Mesodermal cell (in vitro differentiated cells): ENCODE results near the gene MID1.

Experiments used
- H3K27ac ChIP-seq: 2 replicates; pipeline ENCODE4 v1.7.0; 2013; ENCODE audit warnings: mild to moderate bottlenecking, low read depth, low read length, moderate library complexity; ENCODE audit not compliant: severe bottlenecking
- H3K36me3 ChIP-seq: 2 replicates; pipeline ENCODE4 v1.7.1; 2013; ENCODE audit warnings: mild to moderate bottlenecking, low read length, moderate library complexity; ENCODE audit not compliant: control insufficient read depth, insufficient read depth
- H3K4me1 ChIP-seq: one replicate; pipeline ENCODE4 v1.7.1; 2013; ENCODE audit warnings: mild to moderate bottlenecking, low read length; ENCODE audit not compliant: insufficient read depth, control insufficient read depth, poor library complexity, severe bottlenecking
- H3K4me3 ChIP-seq: 2 replicates; pipeline ENCODE4 v1.7.0; 2013; ENCODE audit warnings: low read length, control low read depth, mild to moderate bottlenecking; ENCODE audit not compliant: insufficient read depth, poor library complexity, severe bottlenecking; ENCODE audit errors: extremely low read depth
- H3K9me3 ChIP-seq: 2 replicates; pipeline ENCODE4 v1.7.1; 2013; ENCODE audit warnings: mild to moderate bottlenecking, low read length, moderate library complexity; ENCODE audit not compliant: control insufficient read depth
- WGBS, 2 experiments: methylation state at CpG; one replicate each; pipeline ENCODE4 v1.1.5; 2013; ENCODE audit warnings: missing lambda C conversion rate in 2 of 2; ENCODE audit not compliant: insufficient coverage in 2 of 2; 5-methylcytosine and 5-hydroxymethylcytosine counted together

MID1 gene

DNA sequence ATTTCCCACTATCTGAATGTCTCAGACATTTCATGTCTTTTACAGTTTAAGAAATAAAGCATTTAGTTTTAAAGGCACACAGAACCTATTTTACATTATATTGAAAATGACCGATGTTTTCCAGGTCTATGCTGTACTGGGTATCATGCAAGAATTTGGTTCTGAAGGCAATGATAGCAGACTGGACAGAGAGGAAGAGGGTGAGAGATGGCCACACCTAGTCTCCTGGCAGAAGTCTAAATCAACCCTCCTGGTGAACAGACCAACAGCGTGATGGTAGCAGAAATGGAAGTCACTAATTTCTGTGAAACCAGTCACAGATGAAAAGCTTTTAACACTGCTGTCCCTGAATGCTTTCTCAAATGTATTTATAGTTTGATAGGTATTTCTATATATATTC is 41.9 kb downstream of the MID1 start:
- Histone ChIP-seq H3K4me3 (no peak overlapping the region), H3K4me1 (peaks cover 11% of the 10 kb centered on the region), H3K36me3 (peaks cover 12% of the 10 kb centered on the region), H3K27ac (peak overlapping the region; percentile 92), H3K9me3 (peaks cover 9% of the 10 kb centered on the region)
- no CpG with 5 or more reads among the region's 2 CpGs for WGBS, 2 experiments

DNA sequence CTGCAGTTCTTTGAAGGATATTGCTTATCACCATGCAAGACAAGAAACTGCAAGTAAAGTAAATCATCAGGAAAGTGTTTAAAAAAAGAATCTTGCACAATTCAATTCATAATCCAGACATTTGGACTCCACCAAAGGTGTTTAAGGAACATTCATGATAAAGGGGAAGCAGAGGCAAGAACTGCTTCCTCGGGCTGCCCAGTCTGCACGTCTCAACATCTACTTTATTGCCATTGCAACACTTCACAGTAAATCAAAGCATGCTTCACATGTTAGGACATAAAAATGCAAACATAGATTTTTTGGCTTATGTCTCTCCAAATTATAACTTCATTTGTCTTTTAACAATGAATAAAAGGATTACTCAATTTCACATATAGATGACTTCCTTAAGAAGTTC is 42.5 kb downstream of the MID1 start:
- Histone ChIP-seq H3K4me1 (peaks cover 11% of the 10 kb centered on the region), H3K9me3 (peaks cover 6% of the 10 kb centered on the region), H3K36me3 (peaks cover 8% of the 10 kb centered on the region), H3K4me3 (no peak overlapping the region), H3K27ac (no peak overlapping the region)
- WGBS, 2 experiments: no CpG with 5 or more reads among the region's 2 CpGs

DNA sequence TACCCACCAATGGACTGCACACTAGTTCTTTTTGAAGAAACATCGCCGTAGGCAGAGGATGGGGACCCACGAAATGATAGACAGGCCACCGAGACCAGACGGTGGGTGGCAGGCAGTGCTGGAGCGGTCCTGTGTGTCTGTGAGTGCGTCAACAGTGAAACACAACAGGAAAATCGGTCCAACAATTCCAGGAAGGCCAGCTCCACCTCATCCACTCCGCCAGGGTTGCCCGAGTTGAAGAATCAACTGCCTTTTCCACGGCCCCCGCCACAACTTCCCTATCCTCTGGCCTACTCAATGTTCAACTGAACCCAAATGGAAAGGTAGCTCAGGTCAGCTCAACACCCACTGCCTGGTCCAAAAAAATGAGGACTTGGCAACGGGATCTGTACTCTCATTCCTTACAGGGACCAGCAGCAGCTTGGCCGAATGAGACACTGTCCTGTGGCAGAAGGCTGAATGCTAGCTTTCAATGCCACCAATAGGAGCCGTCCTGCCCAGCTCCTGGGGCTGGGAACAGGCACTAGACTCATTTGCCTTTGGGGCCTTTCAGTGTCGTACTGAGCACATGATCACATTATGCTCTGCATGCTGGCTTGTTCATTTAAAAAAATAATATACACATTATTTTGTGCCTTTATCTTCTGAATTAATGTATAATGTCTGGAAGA is 43.5 kb downstream of the MID1 start:
- H3K27ac ChIP-seq: no peak overlapping the region
- 88 to 89% methylated on average over 5 to 9 of the region's 16 CpGs for WGBS, 2 experiments

DNA sequence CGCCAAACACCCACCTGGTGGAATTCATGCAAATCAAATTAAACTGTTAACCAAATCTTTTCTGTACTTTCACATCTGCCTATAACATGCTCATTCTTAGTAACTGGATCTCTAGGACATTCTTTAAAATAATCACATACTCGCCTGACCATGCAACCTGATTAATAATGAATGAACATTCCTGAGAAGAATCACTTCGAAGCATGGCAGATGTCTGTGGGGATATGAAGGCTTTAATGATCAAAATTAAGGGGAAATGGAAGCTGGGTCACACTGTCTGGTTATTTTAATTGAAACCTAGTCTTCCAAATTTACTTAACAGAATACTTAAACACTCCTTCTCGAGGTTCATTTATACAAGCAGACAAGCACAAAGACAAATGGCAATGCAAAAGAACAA is 44.2 kb downstream of the MID1 start:
- no peak overlapping the region for H3K27ac ChIP-seq
- no peak overlapping the region for H3K4me3 ChIP-seq
- no CpG with 5 or more reads among the region's 4 CpGs for WGBS, 2 experiments
- peaks cover 5% of the 10 kb centered on the region for H3K4me1 ChIP-seq
- H3K9me3 ChIP-seq: peaks cover 6% of the 10 kb centered on the region
- peaks cover 4% of the 10 kb centered on the region for H3K36me3 ChIP-seq

More for the DNA sequence above, 43.5 kb downstream of the MID1 start:
- peaks cover 4% of the 10 kb centered on the region for H3K36me3 ChIP-seq
- H3K4me3 ChIP-seq: no peak overlapping the region
- H3K9me3 ChIP-seq: peaks cover 6% of the 10 kb centered on the region
- H3K4me1 ChIP-seq: peaks cover 7% of the 10 kb centered on the region

DNA sequence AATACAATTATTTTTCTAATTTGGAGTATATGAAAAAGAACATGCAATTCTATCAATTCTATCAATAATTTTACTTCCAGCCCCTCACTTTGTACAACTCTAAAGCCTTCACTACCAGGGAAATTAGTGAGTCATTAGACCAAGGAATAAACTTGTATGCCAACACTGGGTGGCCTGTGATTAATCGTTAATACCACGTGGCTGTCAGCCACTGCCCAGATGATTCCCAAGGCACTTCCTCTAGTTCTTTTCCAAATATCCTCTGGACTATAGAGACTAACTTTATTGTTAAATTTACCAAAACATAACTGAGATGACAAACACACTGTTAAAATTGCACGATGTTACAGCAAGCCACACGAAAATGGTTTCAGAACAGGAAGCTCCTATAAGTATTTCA is 45.7 kb downstream of the MID1 start:
- no CpG with 5 or more reads among the region's 4 CpGs for WGBS, 2 experiments

DNA sequence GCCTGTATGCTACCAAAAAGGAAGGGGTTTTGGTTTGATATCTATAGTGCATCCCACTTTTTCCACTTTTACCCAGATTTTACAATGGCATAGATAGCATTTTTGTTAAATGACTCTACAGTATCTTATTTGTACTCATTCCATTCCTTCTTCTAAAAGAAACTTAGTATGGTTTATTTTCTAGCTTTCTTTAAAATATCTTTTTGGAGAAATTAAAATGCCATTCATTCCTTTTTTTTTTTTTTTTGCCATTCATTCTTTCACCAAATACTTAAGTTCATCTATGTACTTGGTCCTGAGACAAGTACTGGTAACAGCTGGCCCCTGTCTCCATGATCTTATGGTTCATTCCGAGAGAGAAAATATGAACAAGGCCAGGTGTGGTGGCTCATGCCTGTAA is 49.1 kb downstream of the MID1 start:
- no peak overlapping the region for H3K4me3 ChIP-seq
- peaks cover 6% of the 10 kb centered on the region for H3K9me3 ChIP-seq
- 100% methylated on average over 1 of the region's 1 CpG; no CpG with 5 or more reads in 1 of the 2 experiments for WGBS, 2 experiments
- H3K4me1 ChIP-seq: peaks cover 5% of the 10 kb centered on the region
- no peak overlapping the region for H3K27ac ChIP-seq
- peaks cover 15% of the 10 kb centered on the region for H3K36me3 ChIP-seq

More for the DNA sequence above, 45.7 kb downstream of the MID1 start:
- H3K27ac ChIP-seq: no peak overlapping the region
- no peak overlapping the region for H3K4me3 ChIP-seq
- peaks cover 4% of the 10 kb centered on the region for H3K36me3 ChIP-seq
- peaks cover 6% of the 10 kb centered on the region for H3K9me3 ChIP-seq
- peaks cover 7% of the 10 kb centered on the region for H3K4me1 ChIP-seq

DNA sequence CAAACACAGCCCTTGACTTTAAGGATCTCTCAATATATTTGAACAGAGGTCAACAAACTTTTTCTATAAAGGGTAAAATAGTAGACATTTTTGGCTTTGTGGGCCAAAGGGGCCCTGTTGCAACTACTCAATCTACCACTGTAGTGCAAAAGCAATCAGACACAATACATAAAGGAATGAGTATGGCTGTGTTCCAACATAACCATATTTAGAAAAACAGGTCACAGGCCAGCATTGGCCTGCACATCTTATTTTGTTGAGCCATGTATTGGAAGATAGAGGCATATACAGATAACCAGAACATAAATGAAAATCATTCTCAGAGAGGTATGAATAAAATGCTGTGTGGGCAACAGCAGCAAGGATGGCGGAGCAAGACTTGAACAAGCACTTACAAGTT is 49.8 kb downstream of the MID1 start:
- no peak overlapping the region for H3K4me3 ChIP-seq
- WGBS, 2 experiments: 100% methylated on average over 1 of the region's 1 CpG
- no peak overlapping the region for H3K27ac ChIP-seq
- peaks cover 6% of the 10 kb centered on the region for H3K9me3 ChIP-seq
- H3K36me3 ChIP-seq: peaks cover 15% of the 10 kb centered on the region
- H3K4me1 ChIP-seq: peaks cover 5% of the 10 kb centered on the region

DNA sequence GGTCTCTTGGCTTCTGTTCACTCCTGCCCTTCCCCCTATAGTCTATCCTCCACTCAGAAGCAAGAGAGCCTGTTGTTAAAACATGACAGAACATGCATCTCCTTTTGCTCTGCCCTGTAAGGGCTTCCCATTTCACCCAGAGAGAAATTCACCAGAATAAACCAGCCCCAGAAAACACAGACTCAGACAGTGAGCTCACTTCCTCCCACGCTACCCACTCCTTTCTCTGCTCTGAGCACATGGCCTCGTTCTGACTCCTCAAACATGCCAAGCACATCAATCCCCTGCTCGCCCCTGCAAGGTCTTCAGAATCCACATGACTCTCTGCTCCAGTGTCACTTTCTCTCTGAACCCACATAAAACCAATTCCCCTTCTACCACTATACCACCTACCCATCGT is 50.4 kb downstream of the MID1 start:
- no peak overlapping the region for H3K4me3 ChIP-seq
- H3K9me3 ChIP-seq: peaks cover 5% of the 10 kb centered on the region
- peaks cover 5% of the 10 kb centered on the region for H3K4me1 ChIP-seq
- peaks cover 18% of the 10 kb centered on the region for H3K36me3 ChIP-seq
- WGBS, 2 experiments: 70 to 83% methylated on average over 2 of the region's 4 CpGs
- H3K27ac ChIP-seq: no peak overlapping the region

DNA sequence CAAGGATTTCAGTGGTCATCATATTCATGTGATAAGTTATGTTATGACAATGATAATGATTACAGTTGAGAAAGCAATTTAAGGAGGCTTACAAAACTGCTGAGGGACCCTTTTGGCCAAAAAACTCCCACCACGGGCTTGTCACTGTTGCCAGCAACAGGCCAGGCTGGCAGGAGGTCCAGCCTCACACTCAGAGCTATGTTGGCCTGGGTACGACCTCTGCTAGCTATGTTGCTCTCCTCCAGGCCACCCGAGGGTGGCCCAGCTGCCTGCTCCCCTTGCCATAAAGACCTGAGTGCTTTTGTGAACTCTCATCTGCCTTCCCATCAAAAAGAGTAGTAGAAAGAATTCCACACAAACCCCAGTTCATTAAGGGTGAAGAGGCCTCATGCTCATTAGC is 52.0 kb downstream of the MID1 start:
- Histone ChIP-seq H3K27ac (no peak overlapping the region), H3K9me3 (no peaks in the 10 kb centered on the region), H3K4me3 (no peak overlapping the region), H3K36me3 (peaks cover 15% of the 10 kb centered on the region), H3K4me1 (peaks cover 5% of the 10 kb centered on the region)
- WGBS, 2 experiments: 89% methylated on average over 3 of the region's 3 CpGs; no CpG with 5 or more reads in 1 of the 2 experiments

DNA sequence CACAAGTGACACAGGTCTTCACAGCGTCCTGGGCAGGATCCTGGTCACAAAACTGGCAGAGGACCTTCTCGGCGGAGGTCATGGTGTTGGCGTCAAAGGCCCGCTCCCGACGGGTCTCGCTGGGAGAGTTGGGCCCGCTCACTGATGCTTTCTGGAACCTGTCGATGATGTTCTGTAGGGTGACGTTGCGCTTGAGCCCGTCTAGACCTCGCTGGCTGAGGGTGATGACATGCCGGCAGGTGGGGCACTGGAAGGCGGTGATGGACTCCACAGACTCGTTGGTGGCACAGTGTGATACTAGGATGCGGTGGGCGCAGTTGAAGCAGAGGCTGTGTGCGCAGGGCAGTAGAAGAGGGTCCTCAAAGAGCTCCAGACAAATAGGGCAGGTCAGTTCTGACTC is 53.2 kb downstream of the MID1 start:
- WGBS, 2 experiments: 95% methylated on average over 8 to 20 of the region's 20 CpGs
- Histone ChIP-seq H3K9me3 (no peaks in the 10 kb centered on the region), H3K4me1 (peaks cover 5% of the 10 kb centered on the region), H3K27ac (no peak overlapping the region), H3K4me3 (no peak overlapping the region), H3K36me3 (peaks cover 15% of the 10 kb centered on the region)

DNA sequence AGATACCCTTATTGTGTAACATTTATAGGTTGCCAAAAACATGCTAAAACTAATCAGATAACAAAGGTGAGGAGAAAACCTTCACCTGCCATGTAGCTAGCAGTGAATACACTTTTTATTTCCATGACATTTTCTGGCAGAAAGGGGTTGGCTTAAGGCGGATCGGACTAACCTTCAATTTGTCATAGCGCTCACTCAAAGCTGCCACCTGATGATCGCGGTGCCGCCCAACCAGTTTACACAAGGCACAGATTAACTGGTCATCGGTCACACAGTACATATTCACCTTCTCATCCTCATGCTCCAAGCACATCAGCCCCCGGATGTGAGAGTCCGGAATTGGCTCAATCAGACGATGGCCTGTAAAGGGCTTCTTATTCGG is 53.7 kb downstream of the MID1 start:
- Histone ChIP-seq H3K27ac (no peak overlapping the region), H3K9me3 (no peaks in the 10 kb centered on the region), H3K4me1 (peaks cover 5% of the 10 kb centered on the region), H3K4me3 (no peak overlapping the region), H3K36me3 (peaks cover 19% of the 10 kb centered on the region)
- WGBS, 2 experiments: 88 to 90% methylated on average over 6 to 7 of the region's 11 CpGs
